GM12801 (cell line): Measurements from ENCODE around the gene SPRR5.

Experiments
- TF ChIP-seq, protein P1 (sequence below): IDR thresholded peaks from one replicate; pipeline ENCODE4 v1.5.1; 2011; ENCODE audit warnings: control low read depth; ENCODE audit not compliant: insufficient read length; ENCODE audit errors: extremely low read depth

SPRR5 gene, protein sequence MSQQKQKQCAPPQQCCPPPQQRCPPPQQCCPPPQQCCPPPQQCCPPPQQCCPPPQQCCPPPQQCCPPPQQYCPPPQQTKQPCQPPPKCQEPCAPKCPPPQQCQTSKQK

DNA sequence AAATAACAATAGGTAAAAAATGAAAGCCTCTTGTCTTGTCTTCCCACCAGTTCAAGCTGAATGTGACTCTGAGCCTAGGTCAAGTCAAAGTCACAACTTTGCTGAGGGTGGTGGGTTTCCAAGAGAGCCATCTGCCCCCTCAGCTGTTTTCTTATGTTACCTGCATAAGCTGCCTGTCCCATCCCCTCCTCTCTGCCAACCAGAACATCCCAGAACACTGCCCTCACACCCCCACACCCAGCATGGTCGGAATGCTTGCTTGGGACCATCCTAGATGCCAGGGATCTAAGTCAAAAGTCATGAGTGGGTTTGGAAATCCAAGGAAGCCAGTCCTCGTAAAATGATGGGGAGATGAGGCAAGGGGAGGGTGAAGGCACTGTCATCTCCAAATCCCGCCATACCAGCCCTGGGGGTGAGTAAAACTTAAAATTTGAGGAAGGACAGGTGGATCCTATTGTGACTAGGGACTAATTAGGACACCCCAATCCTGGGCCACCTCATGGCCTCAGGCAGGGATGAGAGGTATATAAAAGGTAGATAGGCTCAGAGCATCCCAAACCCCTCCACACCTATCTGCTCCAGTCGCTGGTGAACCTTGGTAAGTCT lies at the start of gene SPRR5:
TSS of gene SPRR5 (plus strand) at position 556 of the 606 bp plus-strand sequence. CDS start 1,349 bp downstream, outside the sequence.
- TF ChIP-seq, protein P1, sequence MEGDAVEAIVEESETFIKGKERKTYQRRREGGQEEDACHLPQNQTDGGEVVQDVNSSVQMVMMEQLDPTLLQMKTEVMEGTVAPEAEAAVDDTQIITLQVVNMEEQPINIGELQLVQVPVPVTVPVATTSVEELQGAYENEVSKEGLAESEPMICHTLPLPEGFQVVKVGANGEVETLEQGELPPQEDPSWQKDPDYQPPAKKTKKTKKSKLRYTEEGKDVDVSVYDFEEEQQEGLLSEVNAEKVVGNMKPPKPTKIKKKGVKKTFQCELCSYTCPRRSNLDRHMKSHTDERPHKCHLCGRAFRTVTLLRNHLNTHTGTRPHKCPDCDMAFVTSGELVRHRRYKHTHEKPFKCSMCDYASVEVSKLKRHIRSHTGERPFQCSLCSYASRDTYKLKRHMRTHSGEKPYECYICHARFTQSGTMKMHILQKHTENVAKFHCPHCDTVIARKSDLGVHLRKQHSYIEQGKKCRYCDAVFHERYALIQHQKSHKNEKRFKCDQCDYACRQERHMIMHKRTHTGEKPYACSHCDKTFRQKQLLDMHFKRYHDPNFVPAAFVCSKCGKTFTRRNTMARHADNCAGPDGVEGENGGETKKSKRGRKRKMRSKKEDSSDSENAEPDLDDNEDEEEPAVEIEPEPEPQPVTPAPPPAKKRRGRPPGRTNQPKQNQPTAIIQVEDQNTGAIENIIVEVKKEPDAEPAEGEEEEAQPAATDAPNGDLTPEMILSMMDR: no peak

DNA sequence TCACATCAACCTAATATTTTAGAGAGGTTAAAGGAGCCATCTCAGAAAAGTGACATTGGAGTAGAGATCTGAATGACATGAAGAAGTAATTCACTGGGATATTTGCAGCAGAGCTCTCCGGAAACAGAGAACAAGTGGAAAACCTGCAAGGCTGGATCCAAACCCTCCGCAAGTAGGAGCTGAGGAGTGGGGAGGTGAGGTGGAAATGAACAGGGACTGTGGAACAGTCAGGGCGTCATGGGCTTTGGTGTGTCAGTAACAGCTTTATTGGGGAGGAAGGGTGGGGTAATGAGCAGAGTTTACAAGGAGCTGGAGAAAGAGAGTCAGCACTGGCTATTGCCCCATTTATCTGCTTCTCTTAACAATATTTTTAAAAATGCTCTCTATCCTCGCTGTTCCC lies 48.0 kb upstream of the SPRR5 start:
- TF ChIP-seq, protein P1: no peak

DNA sequence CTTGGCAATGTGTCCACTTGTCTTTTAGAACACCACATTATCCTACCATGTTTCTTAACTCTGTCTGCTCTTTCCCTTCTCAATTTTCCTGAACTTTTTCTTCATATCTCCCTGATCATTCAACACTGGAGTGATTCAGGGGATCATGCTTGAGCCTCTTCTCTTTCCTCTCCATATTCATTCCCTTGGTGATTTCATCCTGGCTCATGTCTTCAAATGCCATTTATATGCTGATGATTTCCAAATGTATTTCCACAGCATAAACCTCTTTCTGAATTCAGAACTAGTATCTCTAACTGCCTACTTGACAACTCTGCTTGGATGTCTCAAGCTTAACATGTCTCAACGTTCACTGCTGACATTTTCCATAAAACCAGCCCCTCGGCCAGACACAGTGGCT lies 47.1 kb upstream of the SPRR5 start:
- TF ChIP-seq, protein P1: no peak

DNA sequence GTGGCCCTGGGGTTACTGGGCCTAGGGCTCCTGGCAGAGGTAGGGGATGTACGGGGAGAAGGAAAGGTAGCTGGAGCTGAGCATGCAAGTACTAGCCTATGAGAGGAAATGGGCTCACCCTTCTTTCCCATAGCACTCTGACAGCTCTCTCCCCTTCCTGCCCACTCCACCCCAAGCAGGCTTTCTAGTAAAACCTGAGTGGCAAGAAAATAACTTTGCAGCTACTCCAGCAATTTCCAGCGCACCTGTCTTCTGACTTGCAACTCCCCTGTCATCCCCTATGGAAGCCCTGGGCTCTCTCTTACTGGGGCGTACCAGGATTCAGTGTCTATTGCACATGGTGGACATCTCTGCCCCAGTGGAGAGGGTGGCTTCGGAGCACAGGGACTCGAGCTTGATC lies 45.4 kb upstream of the SPRR5 start:
- TF ChIP-seq, protein P1: no peak

DNA sequence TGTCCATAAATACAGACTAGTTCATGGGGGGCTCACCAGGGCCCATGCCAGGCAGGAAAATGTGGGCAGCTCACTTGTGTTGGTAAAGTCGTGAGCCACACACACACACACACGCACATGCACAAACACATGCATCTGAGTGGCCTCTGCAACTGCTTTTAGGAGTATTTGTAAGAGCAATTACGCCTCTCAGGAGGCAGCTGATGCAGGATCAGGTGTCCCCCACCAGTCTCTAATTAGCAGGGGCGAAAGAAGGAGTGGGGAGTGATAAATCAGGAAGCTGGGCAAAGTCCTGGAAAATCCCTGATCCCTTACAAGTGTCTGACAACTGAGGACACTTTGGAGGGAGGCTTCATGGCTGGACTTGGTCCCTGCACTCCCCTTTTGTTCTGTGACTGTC lies 44.4 kb upstream of the SPRR5 start:
- TF ChIP-seq, protein P1: no peak

DNA sequence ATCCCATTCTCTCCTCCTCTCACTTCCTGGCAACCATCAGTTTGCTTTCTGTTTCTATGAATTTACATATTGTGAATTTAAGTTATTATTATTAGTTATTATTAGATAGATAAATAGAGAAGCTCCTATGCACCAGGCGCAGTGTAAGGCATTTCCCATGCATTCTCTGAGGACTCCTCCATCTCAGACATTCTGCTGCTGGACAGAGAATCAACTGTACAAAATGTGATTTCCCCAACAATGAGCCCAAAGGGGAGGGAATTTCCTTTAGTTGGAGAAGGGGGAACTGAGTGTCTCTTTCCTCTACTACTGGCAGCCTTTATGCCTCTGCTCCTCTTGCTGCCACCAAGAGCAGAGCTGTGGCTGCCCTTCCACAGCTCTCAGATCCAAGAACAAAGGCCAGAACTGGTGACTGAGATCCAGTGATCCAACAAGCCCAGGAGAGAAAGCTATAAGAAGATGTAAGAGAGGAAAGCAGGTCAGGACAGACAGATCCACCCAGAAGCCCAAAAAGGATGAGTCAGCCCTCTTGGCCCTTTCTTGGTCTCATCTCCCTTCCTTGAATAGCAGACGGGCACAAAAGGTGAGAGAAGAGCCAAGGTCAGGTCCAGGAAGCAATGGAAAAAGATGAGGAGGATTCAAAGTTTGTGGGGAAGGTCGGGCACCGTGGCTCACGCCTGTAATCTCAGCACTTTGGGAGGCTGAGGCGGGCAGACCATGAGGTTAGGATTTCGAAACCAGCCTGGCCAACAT lies 42.1 kb upstream of the SPRR5 start:
- TF ChIP-seq, protein P1: no peak

DNA sequence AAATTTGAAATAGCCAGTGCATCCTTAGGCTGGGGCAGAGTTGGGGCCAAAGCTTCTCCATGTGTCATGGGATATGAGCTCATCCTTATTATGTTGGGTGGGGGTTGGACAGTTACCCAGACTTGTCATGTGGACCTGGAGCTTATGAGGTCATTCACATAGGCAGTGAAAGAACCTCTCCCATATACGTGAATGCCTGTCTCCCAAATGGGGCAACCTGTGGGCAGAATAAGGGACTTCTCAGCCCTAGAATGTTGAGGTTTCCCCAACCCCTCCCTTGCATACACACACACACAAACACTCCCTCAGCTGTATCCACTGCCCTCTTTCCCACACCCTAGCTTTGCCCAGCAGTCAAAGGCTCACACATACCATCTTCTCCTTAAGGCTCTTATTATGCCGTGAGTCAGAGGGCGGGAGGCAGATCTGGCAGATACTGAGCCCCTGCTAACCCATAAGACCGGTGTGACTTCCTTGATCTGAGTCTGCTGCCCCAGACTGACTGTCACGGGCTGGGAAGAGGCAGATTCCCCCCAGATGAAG lies 40.9 kb upstream of the SPRR5 start:
- TF ChIP-seq, protein P1: no peak
